Thoracic aorta (tissue), 2 donors: ENCODE measurements around the gene ADCY10. TPM values are rescaled to one million over a fixed set of nuclear protein-coding genes. Genes with fewer than 3 reads are reported as not detected.
A peak's percentile ranks its signal among the peaks of the same experiment; 100 is the strongest.

Experiments
- ATAC-seq: fragments of 150-250 bp; one replicate; pipeline ENCODE4 v1.8.0; 2017; ENCODE audit warnings: low read depth; ENCODE audit not compliant: insufficient number of reproducible peaks, low FRiP score
- DNase-seq: peaks from one replicate; pipeline ENCODE4 v3.0.0-alpha.2; 2020; ENCODE audit warnings: low spot score
- H3K27ac ChIP-seq, 2 donors: fragments of 200-600 bp; sonication (generic); 1 replicate in 1 of 2; 2 replicates in 1 of 2; pipeline ENCODE4 v1.5.1; 2016; ENCODE audit warnings: mild to moderate bottlenecking in 2 of 2, moderate library complexity in 2 of 2
- H3K27me3 ChIP-seq: fragments of 200-600 bp; sonication (generic); replicated peaks from 2 replicates; pipeline ENCODE4 v1.6.0; 2016; ENCODE audit warnings: mild to moderate bottlenecking; ENCODE audit not compliant: insufficient read depth
- H3K36me3 ChIP-seq: fragments of 200-600 bp; sonication (generic); one replicate; pipeline ENCODE4 v1.5.1; 2016
- H3K4me1 ChIP-seq, 2 donors: fragments of 200-600 bp; sonication (generic); 1 replicate in 1 of 2; 2 replicates in 1 of 2; pipeline versions ENCODE4 v1.5.1 to v1.6.0; 2016; ENCODE audit warnings: low read depth in 2 of 2, mild to moderate bottlenecking in 1 of 2; ENCODE audit not compliant: control insufficient read depth in 1 of 2
- H3K4me3 ChIP-seq: fragments of 200-600 bp; sonication (generic); 2 replicates; pipeline ENCODE4 v1.5.1; 2016; ENCODE audit warnings: mild to moderate bottlenecking
- H3K9me3 ChIP-seq: fragments of 200-600 bp; sonication (generic); 2 replicates; pipeline ENCODE4 v1.5.1; 2016
- CTCF ChIP-seq: fragments of 200-600 bp; sonication (generic); IDR thresholded peaks from one replicate; pipeline ENCODE4 v1.5.1; 2019; ENCODE audit warnings: antibody characterized with exemption
- total RNA-seq, 2 donors: library from RNA; depleted of rRNA; stranded (reverse); fragments of >200 nt; gene quantifications; one replicate each; pipeline versions ENCODE4 v1.1.0 to v1.2.3, GENCODE V29; 2016

The ADCY10 gene
- total RNA-seq, 2 donors from 2014 or later, result 0.54 TPM; not detected in 1

- H3K36me3 ChIP-seq, result no peaks in the 10 kb centered on the region
- no peak for ATAC-seq
- no peaks in the 10 kb centered on the region for H3K27me3 ChIP-seq
- H3K27ac ChIP-seq, result no peak overlapping the region
- no peaks in the 10 kb centered on the region for H3K9me3 ChIP-seq
- H3K4me3 ChIP-seq, result no peak overlapping the region
- DNase-seq, result no peak
- no peak for TF ChIP-seq CTCF
- H3K4me1 ChIP-seq, result peaks cover 16 to 38% of the 10 kb centered on the region in 2 donors
Observed at GRCh38 chr1:167798952-167799351, 115.0 kb downstream of the ADCY10 start.

GRCh38 chr1:167797015-167797414, 116.9 kb downstream of the ADCY10 start:
- Histone ChIP-seq H3K4me1 (peaks cover 16 to 31% of the 10 kb centered on the region in 2 donors), H3K4me3 (peak overlapping the region; percentile 28), H3K9me3 (no peaks in the 10 kb centered on the region), H3K36me3 (no peaks in the 10 kb centered on the region), H3K27ac (peak overlapping the region; percentile 62 to 72), H3K27me3 (no peaks in the 10 kb centered on the region)
- ATAC-seq (peak; percentile 97), DNase-seq (peak; percentile 71)
- no peak for TF ChIP-seq CTCF

DNA sequence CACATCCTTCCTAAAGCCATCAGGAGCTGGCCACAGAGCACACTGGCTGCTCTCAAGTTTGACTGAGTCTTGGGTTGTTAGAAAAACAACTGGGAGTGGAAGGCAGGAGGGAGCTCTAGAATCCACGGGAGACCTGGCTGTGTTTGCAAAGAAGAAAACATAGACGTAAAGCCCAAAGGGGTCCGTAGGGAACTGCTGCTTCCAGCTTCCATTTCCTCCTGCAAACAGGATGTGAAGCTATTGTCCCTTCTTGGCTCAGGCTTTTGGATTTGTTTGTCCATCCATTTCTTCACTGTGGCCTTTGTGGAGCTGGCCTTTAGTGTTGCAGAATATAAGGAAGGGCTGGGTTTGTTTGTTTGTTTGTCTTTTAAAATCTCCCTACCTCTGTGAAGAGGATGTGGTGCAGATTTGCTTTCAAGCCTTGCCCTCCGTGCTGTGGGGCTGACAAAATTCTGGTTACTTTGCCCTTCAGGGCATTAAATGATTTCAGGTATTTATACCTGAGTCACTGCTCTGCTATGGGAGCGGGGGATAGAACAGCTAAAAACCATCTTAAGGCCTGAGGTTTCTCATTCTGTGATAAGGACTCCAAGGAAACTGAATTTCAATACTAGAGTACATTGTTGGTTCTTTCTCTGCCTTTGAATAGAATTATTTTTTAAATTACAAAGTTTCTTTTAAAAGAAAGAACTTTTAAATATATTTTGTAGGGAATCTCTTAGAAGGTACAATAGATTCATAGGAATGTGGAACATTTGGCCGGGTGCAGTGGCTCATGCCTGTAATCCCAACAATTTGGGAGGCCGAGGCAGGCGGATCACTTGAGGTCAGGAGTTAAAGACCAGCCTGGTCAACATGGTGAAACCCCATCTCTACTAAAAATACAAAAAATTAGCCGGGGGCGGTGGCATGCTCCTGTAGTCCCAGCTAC, 117.9 kb downstream of the ADCY10 start:
- Histone ChIP-seq H3K4me3 (no peak overlapping the region), H3K27me3 (no peaks in the 10 kb centered on the region), H3K9me3 (no peaks in the 10 kb centered on the region), H3K36me3 (no peaks in the 10 kb centered on the region), H3K27ac (peak overlapping the region; percentile 62 to 72), H3K4me1 (peaks cover 16 to 31% of the 10 kb centered on the region in 2 donors)
- ATAC-seq (no peak), DNase-seq (no peak)
- TF ChIP-seq CTCF, result no peak

GRCh38 chr1:167794043-167794442, 119.9 kb downstream of the ADCY10 start:
- H3K4me1 ChIP-seq, result peaks cover 16 to 31% of the 10 kb centered on the region in 2 donors
- no peaks in the 10 kb centered on the region for H3K9me3 ChIP-seq
- ATAC-seq, result no peak

More at GRCh38 chr1:167794043-167794442, 119.9 kb downstream of the ADCY10 start:
- Histone ChIP-seq H3K4me3 (no peak overlapping the region), H3K36me3 (no peaks in the 10 kb centered on the region), H3K27ac (no peak overlapping the region), H3K27me3 (no peaks in the 10 kb centered on the region)
- TF ChIP-seq CTCF, result no peak
- DNase-seq, result no peak
